ENCODE data around the gene C20orf204. TPM values are rescaled to one million over a fixed set of nuclear protein-coding genes. Genes with fewer than 3 reads are reported as not detected.

Gene C20orf204
- total and polyA plus RNA-seq, 9 of the 15 experiments (the other 6 are each of a cell fraction or from before 2014, with no cell fraction given), result 0.11 to 1.1 (median 0.36) TPM; not detected in 2

DNA sequence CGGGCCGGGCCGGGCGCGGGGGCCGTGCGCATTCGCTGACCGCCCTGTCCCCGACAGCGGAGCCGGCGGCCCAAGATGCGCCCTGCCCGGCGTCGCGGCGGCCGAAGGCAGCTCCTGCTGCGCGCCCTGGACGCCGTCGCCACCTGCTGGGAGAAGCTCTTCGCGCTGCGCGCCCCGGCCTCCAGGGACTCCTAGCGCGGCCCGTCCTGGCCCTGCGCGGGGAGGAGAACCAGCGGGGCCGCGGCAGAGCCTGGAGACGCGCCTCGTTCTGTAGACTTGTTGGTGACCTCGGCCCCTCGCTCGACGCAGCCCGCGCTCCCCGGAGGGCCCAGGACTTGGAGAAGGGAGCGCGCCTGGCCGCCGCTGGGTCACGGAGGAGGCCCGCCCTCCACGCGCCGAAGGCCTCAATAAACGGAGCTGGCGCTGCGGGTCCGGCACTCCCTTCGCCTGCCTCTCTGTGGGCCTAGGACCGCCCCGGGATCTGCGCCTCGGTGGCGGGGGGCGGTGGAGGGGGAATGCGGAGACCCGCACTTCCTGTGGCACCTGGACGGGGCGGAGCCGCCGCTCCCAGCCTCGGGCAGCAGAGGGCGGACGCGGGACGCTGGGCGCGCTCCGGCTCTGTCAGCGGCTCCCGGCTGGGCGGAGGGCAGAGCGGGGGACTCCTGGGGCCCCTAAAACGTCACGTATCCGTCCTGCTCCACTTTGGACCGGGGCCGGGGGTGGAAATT, 2.7 kb downstream of the C20orf204 start (continued):
- TF ChIP-seq, protein P1, sequence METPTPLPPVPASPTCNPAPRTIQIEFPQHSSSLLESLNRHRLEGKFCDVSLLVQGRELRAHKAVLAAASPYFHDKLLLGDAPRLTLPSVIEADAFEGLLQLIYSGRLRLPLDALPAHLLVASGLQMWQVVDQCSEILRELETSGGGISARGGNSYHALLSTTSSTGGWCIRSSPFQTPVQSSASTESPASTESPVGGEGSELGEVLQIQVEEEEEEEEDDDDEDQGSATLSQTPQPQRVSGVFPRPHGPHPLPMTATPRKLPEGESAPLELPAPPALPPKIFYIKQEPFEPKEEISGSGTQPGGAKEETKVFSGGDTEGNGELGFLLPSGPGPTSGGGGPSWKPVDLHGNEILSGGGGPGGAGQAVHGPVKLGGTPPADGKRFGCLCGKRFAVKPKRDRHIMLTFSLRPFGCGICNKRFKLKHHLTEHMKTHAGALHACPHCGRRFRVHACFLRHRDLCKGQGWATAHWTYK (CRISPR knock-in tag; IDR thresholded peaks at IDR 0.05), result peak; percentile 58; the same call in 1 of the 2 replicates
- TF ChIP-seq ESRRA (IDR thresholded peaks at IDR 0.05; ENCODE audit: borderline replicate concordance, low read depth) (peak; percentile 32), NR3C1 (CRISPR knock-in tag; IDR thresholded peaks at IDR 0.05) (no peak), CTBP1 (IDR thresholded peaks at IDR 0.05; ENCODE audit: borderline replicate concordance) (peak; percentile 98), DNMT1 (IDR thresholded peaks at IDR 0.05) (no peak), ZNF263 (CRISPR knock-in tag; IDR thresholded peaks at IDR 0.05; ENCODE audit: borderline replicate concordance) (peak; percentile 64; the same call in 1 of the 2 replicates), NCOA6 (IDR thresholded peaks at IDR 0.05) (peak; percentile 84), TEAD1 (CRISPR knock-in tag; IDR thresholded peaks at IDR 0.05) (peak in 1 of 2 experiments; percentile 88; a peak in 2 of 4 replicates), HDAC8 (tag; IDR thresholded peaks at IDR 0.05) (0 out of 2 replicates have a peak, but pooled peaks have one; percentile 55), ERF (CRISPR knock-in tag; IDR thresholded peaks at IDR 0.05) (0 out of 2 replicates have a peak, but pooled peaks have one; percentile 45), HNRNPLL (IDR thresholded peaks at IDR 0.05; ENCODE audit: low read depth, low read length, poor library complexity, severe bottlenecking) (peak; percentile 48), EGR1 (conservative IDR thresholded peaks at IDR 0.05) (0 out of 2 replicates have a peak, but pooled peaks have one; percentile 16)
- TF ChIP-seq, protein P2, sequence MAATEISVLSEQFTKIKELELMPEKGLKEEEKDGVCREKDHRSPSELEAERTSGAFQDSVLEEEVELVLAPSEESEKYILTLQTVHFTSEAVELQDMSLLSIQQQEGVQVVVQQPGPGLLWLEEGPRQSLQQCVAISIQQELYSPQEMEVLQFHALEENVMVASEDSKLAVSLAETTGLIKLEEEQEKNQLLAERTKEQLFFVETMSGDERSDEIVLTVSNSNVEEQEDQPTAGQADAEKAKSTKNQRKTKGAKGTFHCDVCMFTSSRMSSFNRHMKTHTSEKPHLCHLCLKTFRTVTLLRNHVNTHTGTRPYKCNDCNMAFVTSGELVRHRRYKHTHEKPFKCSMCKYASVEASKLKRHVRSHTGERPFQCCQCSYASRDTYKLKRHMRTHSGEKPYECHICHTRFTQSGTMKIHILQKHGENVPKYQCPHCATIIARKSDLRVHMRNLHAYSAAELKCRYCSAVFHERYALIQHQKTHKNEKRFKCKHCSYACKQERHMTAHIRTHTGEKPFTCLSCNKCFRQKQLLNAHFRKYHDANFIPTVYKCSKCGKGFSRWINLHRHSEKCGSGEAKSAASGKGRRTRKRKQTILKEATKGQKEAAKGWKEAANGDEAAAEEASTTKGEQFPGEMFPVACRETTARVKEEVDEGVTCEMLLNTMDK (IDR thresholded peaks at IDR 0.05; ENCODE audit: borderline replicate concordance, insufficient read depth, low read depth, low read length, poor library complexity, severe bottlenecking), result peak; percentile 75
- TF ChIP-seq, protein P3, sequence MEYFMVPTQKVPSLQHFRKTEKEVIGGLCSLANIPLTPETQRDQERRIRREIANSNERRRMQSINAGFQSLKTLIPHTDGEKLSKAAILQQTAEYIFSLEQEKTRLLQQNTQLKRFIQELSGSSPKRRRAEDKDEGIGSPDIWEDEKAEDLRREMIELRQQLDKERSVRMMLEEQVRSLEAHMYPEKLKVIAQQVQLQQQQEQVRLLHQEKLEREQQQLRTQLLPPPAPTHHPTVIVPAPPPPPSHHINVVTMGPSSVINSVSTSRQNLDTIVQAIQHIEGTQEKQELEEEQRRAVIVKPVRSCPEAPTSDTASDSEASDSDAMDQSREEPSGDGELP (CRISPR knock-in tag; IDR thresholded peaks at IDR 0.05; ENCODE audit: borderline replicate concordance), result peak; percentile 62
- TF ChIP-seq, protein P4, sequence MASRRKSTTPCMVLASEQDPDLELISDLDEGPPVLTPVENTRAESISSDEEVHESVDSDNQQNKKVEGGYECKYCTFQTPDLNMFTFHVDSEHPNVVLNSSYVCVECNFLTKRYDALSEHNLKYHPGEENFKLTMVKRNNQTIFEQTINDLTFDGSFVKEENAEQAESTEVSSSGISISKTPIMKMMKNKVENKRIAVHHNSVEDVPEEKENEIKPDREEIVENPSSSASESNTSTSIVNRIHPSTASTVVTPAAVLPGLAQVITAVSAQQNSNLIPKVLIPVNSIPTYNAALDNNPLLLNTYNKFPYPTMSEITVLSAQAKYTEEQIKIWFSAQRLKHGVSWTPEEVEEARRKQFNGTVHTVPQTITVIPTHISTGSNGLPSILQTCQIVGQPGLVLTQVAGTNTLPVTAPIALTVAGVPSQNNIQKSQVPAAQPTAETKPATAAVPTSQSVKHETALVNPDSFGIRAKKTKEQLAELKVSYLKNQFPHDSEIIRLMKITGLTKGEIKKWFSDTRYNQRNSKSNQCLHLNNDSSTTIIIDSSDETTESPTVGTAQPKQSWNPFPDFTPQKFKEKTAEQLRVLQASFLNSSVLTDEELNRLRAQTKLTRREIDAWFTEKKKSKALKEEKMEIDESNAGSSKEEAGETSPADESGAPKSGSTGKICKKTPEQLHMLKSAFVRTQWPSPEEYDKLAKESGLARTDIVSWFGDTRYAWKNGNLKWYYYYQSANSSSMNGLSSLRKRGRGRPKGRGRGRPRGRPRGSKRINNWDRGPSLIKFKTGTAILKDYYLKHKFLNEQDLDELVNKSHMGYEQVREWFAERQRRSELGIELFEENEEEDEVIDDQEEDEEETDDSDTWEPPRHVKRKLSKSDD (conservative IDR thresholded peaks at IDR 0.05; ENCODE audit: low read length), result no peak
